Suprapubic skin (tissue), 4 donors: ENCODE measurements around the gene SMARCA4. TPM values are rescaled to one million over a fixed set of nuclear protein-coding genes. Genes with fewer than 3 reads are reported as not detected.

Experiments used
- DNase-seq, 2 donors: peaks; one replicate each; pipeline ENCODE4 v3.0.0-alpha.2; 2019; ENCODE audit warnings: low spot score in 2 of 2
- H3K27ac ChIP-seq: fragments of 200-600 bp; sonication (generic); one replicate; pipeline ENCODE4 v1.5.1; 2019
- H3K27me3 ChIP-seq: fragments of 200-600 bp; sonication (generic); one replicate; pipeline ENCODE4 v1.5.1; 2019
- H3K36me3 ChIP-seq: fragments of 200-600 bp; sonication (generic); one replicate; pipeline ENCODE4 v1.5.1; 2019
- H3K4me1 ChIP-seq: fragments of 200-600 bp; sonication (generic); one replicate; pipeline ENCODE4 v1.5.1; 2019
- H3K4me3 ChIP-seq: fragments of 200-600 bp; sonication (generic); one replicate; pipeline ENCODE4 v1.5.1; 2019; ENCODE audit warnings: mild to moderate bottlenecking
- H3K9me3 ChIP-seq: fragments of 200-600 bp; sonication (generic); one replicate; pipeline ENCODE4 v1.5.1; 2019
- EP300 ChIP-seq: sonication (generic); formaldehyde crosslinking; IDR thresholded peaks from one replicate; pipeline ENCODE4 v1.6.1; 2017; ENCODE audit warnings: antibody characterized with exemption
- POLR2A ChIP-seq, 2 donors: fragments of 450-650 bp; IDR thresholded peaks; one replicate each; pipeline ENCODE4 v1.6.1; 2017; ENCODE audit warnings: antibody characterized with exemption in 2 of 2, mild to moderate bottlenecking in 2 of 2, moderate library complexity in 2 of 2
- POLR2AphosphoS5 ChIP-seq, 3 donors: sonication (generic); formaldehyde crosslinking; IDR thresholded peaks; one replicate each; pipeline ENCODE4 v1.6.1; 2017; ENCODE audit warnings: antibody characterized with exemption in 3 of 3
- WGBS: methylation state at CpG from one replicate; pipeline ENCODE4 v1.1.5; 2018; 5-methylcytosine and 5-hydroxymethylcytosine counted together
- total RNA-seq, 4 donors: library from RNA; depleted of rRNA; stranded (reverse); fragments of >200 nt; gene quantifications; one replicate each; pipeline ENCODE4 v1.1.0, GENCODE V29; 2016
- TF ChIP-seq, protein P1 (sequence below), 2 donors: fragments of 200-600 bp in 1 of 2; fragments of 450-650 bp in 1 of 2; sonication (generic) in 1 of 2; IDR thresholded peaks; one replicate each; pipeline ENCODE4 v1.5.1; 2016 to 2019; ENCODE audit warnings: antibody characterized with exemption in 2 of 2, mild to moderate bottlenecking in 1 of 2, moderate library complexity in 1 of 2

The SMARCA4 gene
- 100 to 1,000 TPM in 2 of 4 donors, 10 to 100 TPM in 2; 85.2 to 142 (median 101) TPM for total RNA-seq

- peak; percentile 96 to 98 for DNase-seq
These were observed at the start of gene SMARCA4 for GRCh38 chr19:10960314-10961072. Gene SMARCA4, plus strand, starts transcription at chr19:10961030. Its CDS starts 23,122 bp downstream, at chr19:10984152.

GRCh38 chr19:10911579-10912363 is 49.1 kb upstream of the SMARCA4 start:
- Histone ChIP-seq H3K4me3 (no peak overlapping the region), H3K27me3 (no peaks in the 10 kb centered on the region), H3K36me3 (peaks cover 86% of the 10 kb centered on the region), H3K9me3 (no peaks in the 10 kb centered on the region), H3K27ac (no peak overlapping the region), H3K4me1 (peaks cover 9% of the 10 kb centered on the region)
- WGBS = 87% methylated on average over 23 of the region's 31 CpGs
- DNase-seq = no peak
- no peak for TF ChIP-seq EP300

More at GRCh38 chr19:10960314-10961072, at the start of gene SMARCA4:
- no peaks in the 10 kb centered on the region for H3K9me3 ChIP-seq
- no peaks in the 10 kb centered on the region for H3K36me3 ChIP-seq
- TF ChIP-seq, protein P1, sequence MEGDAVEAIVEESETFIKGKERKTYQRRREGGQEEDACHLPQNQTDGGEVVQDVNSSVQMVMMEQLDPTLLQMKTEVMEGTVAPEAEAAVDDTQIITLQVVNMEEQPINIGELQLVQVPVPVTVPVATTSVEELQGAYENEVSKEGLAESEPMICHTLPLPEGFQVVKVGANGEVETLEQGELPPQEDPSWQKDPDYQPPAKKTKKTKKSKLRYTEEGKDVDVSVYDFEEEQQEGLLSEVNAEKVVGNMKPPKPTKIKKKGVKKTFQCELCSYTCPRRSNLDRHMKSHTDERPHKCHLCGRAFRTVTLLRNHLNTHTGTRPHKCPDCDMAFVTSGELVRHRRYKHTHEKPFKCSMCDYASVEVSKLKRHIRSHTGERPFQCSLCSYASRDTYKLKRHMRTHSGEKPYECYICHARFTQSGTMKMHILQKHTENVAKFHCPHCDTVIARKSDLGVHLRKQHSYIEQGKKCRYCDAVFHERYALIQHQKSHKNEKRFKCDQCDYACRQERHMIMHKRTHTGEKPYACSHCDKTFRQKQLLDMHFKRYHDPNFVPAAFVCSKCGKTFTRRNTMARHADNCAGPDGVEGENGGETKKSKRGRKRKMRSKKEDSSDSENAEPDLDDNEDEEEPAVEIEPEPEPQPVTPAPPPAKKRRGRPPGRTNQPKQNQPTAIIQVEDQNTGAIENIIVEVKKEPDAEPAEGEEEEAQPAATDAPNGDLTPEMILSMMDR (IDR thresholded peaks at IDR 0.05) = no peak
- TF ChIP-seq EP300 (no peak), POLR2AphosphoS5 (IDR thresholded peaks at IDR 0.05) (peak; percentile 61 to 87 (median 82)), POLR2A (IDR thresholded peaks at IDR 0.05) (peak in 1 of 2 donors; percentile 92)
- under 1% methylated on average over 15 of the region's 100 CpGs for WGBS
- peak within 1 kb of the TSS; percentile 94 for H3K27ac ChIP-seq
- H3K4me1 ChIP-seq = peaks cover 34% of the 10 kb centered on the region
- peak within 1 kb of the TSS; percentile 93 for H3K4me3 ChIP-seq
- H3K27me3 ChIP-seq = no peaks in the 10 kb centered on the region

DNA sequence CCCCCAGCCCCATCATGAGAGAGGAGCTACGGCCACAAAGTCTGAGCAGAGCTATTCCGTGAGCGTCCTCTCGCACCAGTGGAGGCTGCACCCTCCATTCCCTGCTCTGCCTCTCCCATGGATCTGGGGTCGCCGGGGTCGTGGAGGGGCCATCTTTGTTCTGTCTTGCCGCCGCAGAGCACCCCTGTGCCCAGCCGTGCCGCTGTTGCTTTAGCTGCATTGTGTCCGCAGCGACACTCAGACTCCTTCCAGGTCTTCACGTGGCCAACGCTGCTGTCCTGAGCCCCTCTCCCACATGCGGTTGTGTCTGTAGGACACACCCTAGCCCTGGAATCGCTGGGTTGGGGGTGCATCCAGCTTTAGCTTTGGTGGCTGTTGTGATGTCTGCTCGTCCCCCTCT is 48.2 kb upstream of the SMARCA4 start:
- Histone ChIP-seq H3K4me3 (no peak overlapping the region), H3K9me3 (no peaks in the 10 kb centered on the region), H3K4me1 (peaks cover 9% of the 10 kb centered on the region), H3K36me3 (peaks cover 93% of the 10 kb centered on the region), H3K27me3 (no peaks in the 10 kb centered on the region), H3K27ac (no peak overlapping the region)
- TF ChIP-seq, protein P1 (IDR thresholded peaks at IDR 0.05) = no peak
- no peak for TF ChIP-seq POLR2A (IDR thresholded peaks at IDR 0.05)
- WGBS = 96% methylated on average over 18 of the region's 18 CpGs
- no peak for DNase-seq

GRCh38 chr19:10913716-10914340 is 47.0 kb upstream of the SMARCA4 start:
- Histone ChIP-seq H3K27me3 (no peaks in the 10 kb centered on the region), H3K4me3 (no peak overlapping the region), H3K36me3 (peaks cover 94% of the 10 kb centered on the region), H3K4me1 (peaks cover 9% of the 10 kb centered on the region), H3K27ac (no peak overlapping the region), H3K9me3 (no peaks in the 10 kb centered on the region)
- WGBS = 93% methylated on average over 15 of the region's 24 CpGs
- DNase-seq = no peak
- no peak for TF ChIP-seq POLR2AphosphoS5 (IDR thresholded peaks at IDR 0.05)
- no peak for TF ChIP-seq EP300
- TF ChIP-seq POLR2A (IDR thresholded peaks at IDR 0.05) = no peak
- TF ChIP-seq, protein P1 (IDR thresholded peaks at IDR 0.05) = no peak

GRCh38 chr19:10915130-10916091 is 45.4 kb upstream of the SMARCA4 start:
- peak overlapping the region; percentile 56 for H3K27ac ChIP-seq
- DNase-seq = peak in 1 of 2 donors; percentile 90
- H3K27me3 ChIP-seq = no peaks in the 10 kb centered on the region
- H3K4me3 ChIP-seq = no peak overlapping the region
- no peaks in the 10 kb centered on the region for H3K9me3 ChIP-seq
- H3K36me3 ChIP-seq = peaks cover 95% of the 10 kb centered on the region
- peaks cover 9% of the 10 kb centered on the region for H3K4me1 ChIP-seq
- 78% methylated on average over 5 of the region's 19 CpGs for WGBS
- TF ChIP-seq POLR2A (IDR thresholded peaks at IDR 0.05) (no peak), POLR2AphosphoS5 (IDR thresholded peaks at IDR 0.05) (peak in 1 of 3 donors; percentile 32)
